T-helper 1 cell treated with Interleukin-12 subunit alpha and Interleukin-12 subunit beta and Interleukin-4 antibody, amounts not matched to agents 30 μg/mL and 1 μg/mL, for 36 hours (primary cell): ENCODE data around the gene STON1.

Source experiments
- H3K27ac Mint-ChIP-seq: one replicate; pipeline ENCODE4 v1.8.0; 2021; ENCODE audit warnings: mild to moderate bottlenecking, mixed read lengths
- H3K27me3 Mint-ChIP-seq: one replicate; pipeline ENCODE4 v1.8.0; 2021; ENCODE audit warnings: low read depth, mixed read lengths
- H3K36me3 Mint-ChIP-seq: one replicate; pipeline ENCODE4 v1.8.0; 2021; ENCODE audit warnings: low read depth, mixed read lengths
- H3K4me1 Mint-ChIP-seq: one replicate; pipeline ENCODE4 v1.8.0; 2021; ENCODE audit warnings: low read depth, mixed read lengths
- H3K4me3 Mint-ChIP-seq: one replicate; pipeline ENCODE4 v1.8.0; 2021; ENCODE audit warnings: mild to moderate bottlenecking, moderate library complexity, mixed read lengths
- H3K9me3 Mint-ChIP-seq: one replicate; pipeline ENCODE4 v1.8.0; 2021; ENCODE audit warnings: mixed read lengths

Gene STON1

GRCh38 chr2:48530033-48530811, at the start of gene STON1:
TSS of gene STON1 (plus strand) at chr2:48530154. CDS start at chr2:48580634, 50,480 bp downstream.
- H3K4me1 Mint-ChIP-seq, result peaks cover 9% of the 10 kb centered on the region
- H3K27me3 Mint-ChIP-seq, result peaks cover 32% of the 10 kb centered on the region
- peak within 1 kb of the TSS; percentile 91 for H3K4me3 Mint-ChIP-seq
- H3K27ac Mint-ChIP-seq, result peak within 1 kb of the TSS; percentile 59
- peaks cover 9% of the 10 kb centered on the region for H3K36me3 Mint-ChIP-seq
- H3K9me3 Mint-ChIP-seq, result no peaks in the 10 kb centered on the region

- no peaks in the 10 kb centered on the region for H3K9me3 Mint-ChIP-seq
- H3K27ac Mint-ChIP-seq, result no peak overlapping the region
- H3K36me3 Mint-ChIP-seq, result peaks cover 36% of the 10 kb centered on the region
- no peaks in the 10 kb centered on the region for H3K27me3 Mint-ChIP-seq
- no peak overlapping the region for H3K4me3 Mint-ChIP-seq
- no peaks in the 10 kb centered on the region for H3K4me1 Mint-ChIP-seq
Measured at GRCh38 chr2:48480526-48480925, 49.4 kb upstream of the STON1 start.

GRCh38 chr2:48482313-48482712, 47.6 kb upstream of the STON1 start:
- no peaks in the 10 kb centered on the region for H3K4me1 Mint-ChIP-seq
- no peaks in the 10 kb centered on the region for H3K9me3 Mint-ChIP-seq
- H3K27ac Mint-ChIP-seq, result no peak overlapping the region
- peaks cover 42% of the 10 kb centered on the region for H3K36me3 Mint-ChIP-seq
- H3K27me3 Mint-ChIP-seq, result no peaks in the 10 kb centered on the region
- H3K4me3 Mint-ChIP-seq, result no peak overlapping the region

- no peak overlapping the region for H3K27ac Mint-ChIP-seq
- H3K36me3 Mint-ChIP-seq, result peaks cover 39% of the 10 kb centered on the region
- no peaks in the 10 kb centered on the region for H3K9me3 Mint-ChIP-seq
- H3K4me3 Mint-ChIP-seq, result no peak overlapping the region
- H3K27me3 Mint-ChIP-seq, result no peaks in the 10 kb centered on the region
- H3K4me1 Mint-ChIP-seq, result no peaks in the 10 kb centered on the region
Measured at GRCh38 chr2:48482769-48483168, 47.2 kb upstream of the STON1 start.

GRCh38 chr2:48483506-48483905, 46.4 kb upstream of the STON1 start:
- no peak overlapping the region for H3K27ac Mint-ChIP-seq

GRCh38 chr2:48483916-48484315, 46.0 kb upstream of the STON1 start:
- Mint-ChIP-seq H3K27me3 (no peaks in the 10 kb centered on the region), H3K4me3 (no peak overlapping the region), H3K4me1 (no peaks in the 10 kb centered on the region), H3K27ac (no peak overlapping the region), H3K36me3 (peaks cover 35% of the 10 kb centered on the region), H3K9me3 (no peaks in the 10 kb centered on the region)

More at GRCh38 chr2:48483506-48483905, 46.4 kb upstream of the STON1 start:
- Mint-ChIP-seq H3K27me3 (no peaks in the 10 kb centered on the region), H3K36me3 (peaks cover 35% of the 10 kb centered on the region), H3K4me1 (no peaks in the 10 kb centered on the region), H3K4me3 (no peak overlapping the region), H3K9me3 (no peaks in the 10 kb centered on the region)

- no peaks in the 10 kb centered on the region for H3K9me3 Mint-ChIP-seq
- no peaks in the 10 kb centered on the region for H3K27me3 Mint-ChIP-seq
- peaks cover 23% of the 10 kb centered on the region for H3K36me3 Mint-ChIP-seq
- H3K27ac Mint-ChIP-seq, result no peak overlapping the region
- no peak overlapping the region for H3K4me3 Mint-ChIP-seq
- no peaks in the 10 kb centered on the region for H3K4me1 Mint-ChIP-seq
Measured at GRCh38 chr2:48488545-48488944, 41.4 kb upstream of the STON1 start.

- Mint-ChIP-seq H3K27me3 (no peaks in the 10 kb centered on the region), H3K36me3 (peaks cover 28% of the 10 kb centered on the region), H3K4me1 (no peaks in the 10 kb centered on the region), H3K27ac (no peak overlapping the region), H3K9me3 (no peaks in the 10 kb centered on the region), H3K4me3 (no peak overlapping the region)
Measured at GRCh38 chr2:48496849-48497248, 33.1 kb upstream of the STON1 start.

GRCh38 chr2:48504647-48505327, 25.2 kb upstream of the STON1 start:
- no peak overlapping the region for H3K4me3 Mint-ChIP-seq
- H3K36me3 Mint-ChIP-seq, result peaks cover 34% of the 10 kb centered on the region
- H3K4me1 Mint-ChIP-seq, result peaks cover 12% of the 10 kb centered on the region
- no peaks in the 10 kb centered on the region for H3K9me3 Mint-ChIP-seq
- no peaks in the 10 kb centered on the region for H3K27me3 Mint-ChIP-seq
- no peak overlapping the region for H3K27ac Mint-ChIP-seq

- H3K36me3 Mint-ChIP-seq, result peaks cover 38% of the 10 kb centered on the region
- H3K4me3 Mint-ChIP-seq, result no peak overlapping the region
- no peaks in the 10 kb centered on the region for H3K27me3 Mint-ChIP-seq
- no peaks in the 10 kb centered on the region for H3K9me3 Mint-ChIP-seq
- no peak overlapping the region for H3K27ac Mint-ChIP-seq
- H3K4me1 Mint-ChIP-seq, result peaks cover 16% of the 10 kb centered on the region
Measured at GRCh38 chr2:48507111-48507510, 22.8 kb upstream of the STON1 start.

GRCh38 chr2:48508461-48509124, 21.4 kb upstream of the STON1 start:
- Mint-ChIP-seq H3K27me3 (no peaks in the 10 kb centered on the region), H3K4me1 (peaks cover 16% of the 10 kb centered on the region), H3K4me3 (no peak overlapping the region), H3K27ac (peak overlapping the region; percentile 76), H3K9me3 (no peaks in the 10 kb centered on the region), H3K36me3 (peaks cover 43% of the 10 kb centered on the region)

GRCh38 chr2:48510329-48510728, 19.6 kb upstream of the STON1 start:
- Mint-ChIP-seq H3K27ac (peak overlapping the region; percentile 21), H3K27me3 (no peaks in the 10 kb centered on the region), H3K9me3 (no peaks in the 10 kb centered on the region), H3K36me3 (peaks cover 43% of the 10 kb centered on the region), H3K4me1 (peaks cover 16% of the 10 kb centered on the region), H3K4me3 (no peak overlapping the region)

- Mint-ChIP-seq H3K4me1 (peaks cover 16% of the 10 kb centered on the region), H3K4me3 (no peak overlapping the region), H3K27ac (no peak overlapping the region), H3K27me3 (no peaks in the 10 kb centered on the region), H3K9me3 (no peaks in the 10 kb centered on the region), H3K36me3 (peaks cover 43% of the 10 kb centered on the region)
Measured at GRCh38 chr2:48511849-48512470, 18.0 kb upstream of the STON1 start.

- Mint-ChIP-seq H3K36me3 (peaks cover 44% of the 10 kb centered on the region), H3K9me3 (no peaks in the 10 kb centered on the region), H3K27ac (no peak overlapping the region), H3K4me3 (no peak overlapping the region), H3K27me3 (no peaks in the 10 kb centered on the region), H3K4me1 (peaks cover 16% of the 10 kb centered on the region)
Measured at GRCh38 chr2:48512571-48512970, 17.4 kb upstream of the STON1 start.
